Measurements from ENCODE around the gene KRTAP10-5.
"Not testable (repeated sequence)": the region's sequence is repeated elsewhere in the genome, so short reads cannot be mapped to it uniquely, and the experiment has no call there.

KRTAP10-5 gene, protein sequence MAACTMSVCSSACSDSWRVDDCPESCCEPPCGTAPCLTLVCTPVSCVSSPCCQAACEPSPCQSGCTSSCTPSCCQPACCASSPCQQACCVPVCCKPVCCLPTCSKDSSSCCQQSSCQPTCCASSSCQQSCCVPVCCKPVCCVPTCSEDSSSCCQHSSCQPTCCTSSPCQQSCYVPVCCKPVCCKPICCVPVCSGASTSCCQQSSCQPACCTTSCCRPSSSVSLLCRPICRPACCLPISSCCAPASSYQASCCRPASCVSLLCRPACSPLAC

DNA sequence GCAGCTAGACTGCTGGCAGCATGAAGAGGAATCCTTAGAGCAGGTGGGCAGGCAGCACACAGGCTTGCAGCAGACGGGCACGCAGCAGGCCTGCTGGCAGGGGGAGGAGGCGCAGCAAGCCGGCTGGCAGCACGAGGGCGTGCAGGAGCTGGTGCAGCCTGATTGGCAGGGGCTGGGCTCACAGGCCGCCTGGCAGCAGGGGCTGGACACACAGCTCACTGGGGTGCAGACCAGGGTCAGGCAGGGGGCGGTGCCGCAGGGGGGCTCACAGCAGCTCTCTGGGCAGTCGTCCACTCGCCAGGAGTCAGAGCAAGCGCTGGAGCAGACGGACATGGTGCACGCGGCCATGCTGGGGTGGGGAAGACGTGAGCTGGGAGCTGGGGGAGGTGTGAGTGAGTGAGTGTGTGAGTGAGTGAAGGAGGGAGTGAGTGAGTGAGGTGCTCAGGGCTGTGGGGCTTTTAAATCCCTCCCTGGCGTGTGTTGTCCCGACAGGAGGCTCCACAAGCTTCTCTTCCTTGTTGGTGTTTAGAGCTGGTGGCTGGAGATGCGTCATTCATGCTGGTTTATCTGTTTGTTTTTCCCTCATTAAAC is at the start of gene KRTAP10-5:
Gene KRTAP10-5, minus strand, starts transcription at position 374 of the 591 bp plus-strand sequence. Its CDS starts 26 bp downstream, at position 348.
- DNase-seq: not testable (repeated sequence)

DNA sequence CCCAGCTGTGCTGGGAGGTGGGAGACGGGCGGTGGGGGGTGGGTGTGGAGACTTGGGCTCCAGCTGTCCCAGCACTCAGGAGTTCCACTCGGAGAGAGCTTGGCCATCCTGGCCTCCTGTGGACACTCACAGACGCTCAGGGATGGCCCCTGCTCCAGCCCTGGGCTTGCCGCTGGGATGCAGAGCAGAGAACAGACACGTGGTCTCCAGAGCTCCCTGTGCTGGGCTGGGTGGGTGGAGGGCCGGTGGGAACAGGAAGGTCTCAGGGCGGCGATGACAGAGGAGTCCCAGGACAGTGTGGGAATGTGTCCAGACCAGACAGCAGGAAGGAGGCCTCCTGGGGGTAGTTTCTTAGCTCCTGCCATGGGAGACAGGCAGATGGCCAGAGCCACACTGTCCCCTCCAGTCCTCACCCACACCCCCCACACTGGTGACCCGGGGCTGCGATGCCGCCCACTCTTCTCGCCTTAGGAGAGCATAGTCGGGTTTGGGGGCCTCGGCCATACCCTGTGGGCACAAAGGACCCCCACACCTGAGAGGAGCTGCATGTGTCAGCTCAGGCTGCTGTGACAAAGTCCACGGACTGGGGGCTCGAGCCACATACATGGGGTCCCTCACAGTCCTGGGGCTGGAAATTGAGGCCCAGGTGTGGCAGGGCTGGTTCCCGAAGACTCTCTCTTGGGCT is 48.4 kb upstream of the KRTAP10-5 start:
- DNase-seq: no peak

DNA sequence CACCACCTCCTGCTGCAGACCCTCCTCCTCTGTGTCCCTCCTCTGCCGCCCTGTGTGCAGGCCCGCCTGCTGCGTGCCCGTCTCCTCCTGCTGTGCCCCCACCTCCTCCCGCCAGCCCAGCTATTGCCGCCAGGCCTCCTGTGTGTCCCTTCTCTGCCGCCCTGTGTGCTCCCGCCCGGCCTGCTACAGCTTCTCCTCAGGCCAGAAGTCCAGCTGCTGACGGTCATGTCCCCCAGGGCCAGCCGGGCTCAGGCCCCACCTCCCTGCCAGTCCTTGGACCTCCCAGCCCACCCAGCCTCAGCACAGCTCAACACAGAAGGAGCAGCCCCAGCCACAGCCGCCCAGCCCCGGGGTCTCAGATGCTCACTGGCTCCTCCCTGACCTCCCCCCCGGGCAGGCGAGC is 47.4 kb upstream of the KRTAP10-5 start:
- DNase-seq: not testable (repeated sequence)

DNA sequence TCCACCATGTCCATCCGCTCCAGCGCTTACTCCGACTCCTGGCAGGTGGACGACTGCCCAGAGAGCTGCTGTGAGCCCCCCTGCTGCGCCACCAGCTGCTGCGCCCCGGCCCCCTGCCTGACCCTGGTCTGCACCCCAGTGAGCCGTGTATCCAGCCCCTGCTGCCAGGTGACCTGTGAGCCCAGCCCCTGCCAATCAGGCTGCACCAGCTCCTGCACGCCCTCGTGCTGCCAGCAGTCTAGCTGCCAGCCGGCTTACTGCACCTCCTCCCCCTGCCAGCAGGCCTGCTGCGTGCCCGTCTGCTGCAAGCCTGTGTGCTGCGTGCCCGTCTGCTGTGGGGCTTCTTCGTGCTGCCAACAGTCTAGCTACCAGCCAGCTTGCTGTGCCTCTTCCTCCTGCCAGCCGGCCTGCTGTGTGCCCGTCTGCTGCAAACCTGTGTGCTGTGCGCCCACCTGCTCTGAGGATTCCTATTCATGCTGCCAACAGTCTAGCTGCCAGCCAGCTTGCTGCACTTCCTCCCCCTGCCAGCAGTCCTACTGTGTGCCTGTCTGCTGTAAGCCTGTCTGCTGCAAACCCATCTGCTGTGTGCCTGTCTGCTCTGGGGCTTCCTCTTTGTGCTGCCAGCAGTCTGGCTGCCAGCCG is 46.9 kb upstream of the KRTAP10-5 start:
- not testable (repeated sequence) for DNase-seq

DNA sequence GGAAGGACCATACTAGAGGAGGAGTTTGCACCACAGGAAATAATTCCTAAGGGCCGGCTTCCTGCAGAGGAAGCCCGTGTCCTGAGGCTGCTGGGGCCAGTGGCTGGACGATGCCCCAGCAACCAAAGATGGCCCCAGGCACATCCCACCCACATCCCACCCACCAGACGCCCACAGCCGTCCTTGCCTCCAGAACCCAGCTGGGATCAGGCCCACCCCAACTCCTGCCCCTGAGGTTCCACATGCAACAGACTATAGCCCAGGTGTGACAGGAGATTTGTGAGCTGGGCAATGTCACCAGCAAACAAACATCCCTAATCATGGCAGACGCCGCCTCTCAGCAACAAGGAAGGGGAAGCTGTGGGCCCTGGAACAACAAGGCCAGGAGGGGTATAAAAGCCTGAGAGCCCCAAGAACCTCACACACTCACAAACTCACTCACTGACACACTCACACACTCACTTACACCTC is 46.3 kb upstream of the KRTAP10-5 start, which contains the start of gene KRTAP10-9:
Gene KRTAP10-9, plus strand, starts transcription at position 421 of the 471 bp plus-strand sequence. CDS start 79 bp downstream, outside the sequence.
- DNase-seq: no peak

DNA sequence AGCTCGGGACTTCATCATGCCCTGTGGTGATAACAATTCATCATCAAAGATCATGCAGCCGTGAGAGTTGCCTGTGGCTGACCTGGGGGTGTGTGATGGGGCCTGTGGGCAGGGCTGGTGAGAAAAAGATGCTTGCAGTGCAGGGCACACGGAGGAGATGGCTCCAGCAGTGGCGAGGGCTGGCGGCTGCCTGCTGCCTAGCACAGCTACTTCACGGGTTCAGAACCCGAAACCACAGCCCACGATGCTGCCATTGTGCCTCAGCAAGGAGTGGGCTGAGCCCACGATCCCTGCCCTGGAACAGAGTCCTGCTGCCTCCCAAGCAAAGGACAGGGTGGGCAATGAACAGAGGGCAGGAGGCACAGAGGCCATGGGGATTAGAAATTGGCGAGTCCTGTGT is 45.9 kb upstream of the KRTAP10-5 start:
- no peak for DNase-seq

DNA sequence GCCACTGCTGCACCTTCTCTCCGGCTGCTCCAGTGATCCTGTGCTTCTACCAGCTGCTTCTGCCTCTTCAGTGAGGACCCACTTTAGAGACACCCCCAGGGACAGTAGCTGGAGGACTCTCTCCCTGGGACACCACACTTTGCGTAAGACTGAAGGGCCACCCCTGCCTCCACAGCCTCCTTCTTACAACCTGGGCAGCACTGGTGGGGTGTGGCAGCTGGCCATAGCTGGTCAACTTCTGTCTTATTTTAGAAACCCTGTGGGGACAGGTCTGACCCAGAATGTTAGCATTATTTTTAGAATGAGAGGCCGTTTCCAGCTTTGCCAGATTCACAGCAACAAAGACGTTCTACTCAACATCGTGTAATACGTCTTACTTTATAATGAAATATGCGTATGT is 45.4 kb upstream of the KRTAP10-5 start:
- no peak for DNase-seq

DNA sequence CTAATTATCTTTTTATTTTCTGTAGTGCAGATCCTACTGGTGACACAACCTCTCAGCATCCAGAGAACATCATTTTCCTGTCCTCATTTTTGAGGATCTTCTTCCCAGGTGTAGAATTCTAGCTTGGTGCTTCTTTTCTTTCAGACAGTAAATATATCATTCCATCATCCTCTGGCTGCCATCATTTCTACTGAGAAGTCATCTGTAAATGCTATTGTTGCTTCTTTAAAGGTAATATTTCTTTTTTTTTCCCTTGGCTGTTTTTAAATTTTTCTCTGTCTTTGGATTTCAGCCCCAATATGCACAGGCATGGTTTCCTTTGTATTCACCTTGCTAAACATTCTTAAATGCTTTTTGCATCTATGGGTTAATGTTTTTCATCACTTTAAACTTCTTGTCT is 43.2 kb upstream of the KRTAP10-5 start:
- DNase-seq: no peak

DNA sequence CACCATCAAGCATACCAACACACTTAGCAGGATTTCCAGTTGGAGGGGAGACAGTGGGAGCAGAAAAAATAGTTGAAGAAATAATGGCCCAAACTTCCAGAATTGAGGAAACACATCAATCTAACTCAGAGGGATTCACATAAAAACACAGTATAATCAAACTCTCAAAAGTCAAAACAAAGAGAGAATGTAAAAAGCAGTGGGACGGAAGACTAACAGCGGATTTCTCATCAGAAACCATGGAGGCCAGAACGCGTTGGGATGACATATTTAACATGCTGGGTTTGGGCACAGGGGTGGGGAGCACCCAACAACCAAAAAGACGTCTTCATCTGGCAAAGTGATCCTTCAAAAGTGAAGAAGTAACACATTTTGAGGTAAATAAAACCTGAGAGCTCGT is 39.5 kb upstream of the KRTAP10-5 start:
- no peak for DNase-seq

DNA sequence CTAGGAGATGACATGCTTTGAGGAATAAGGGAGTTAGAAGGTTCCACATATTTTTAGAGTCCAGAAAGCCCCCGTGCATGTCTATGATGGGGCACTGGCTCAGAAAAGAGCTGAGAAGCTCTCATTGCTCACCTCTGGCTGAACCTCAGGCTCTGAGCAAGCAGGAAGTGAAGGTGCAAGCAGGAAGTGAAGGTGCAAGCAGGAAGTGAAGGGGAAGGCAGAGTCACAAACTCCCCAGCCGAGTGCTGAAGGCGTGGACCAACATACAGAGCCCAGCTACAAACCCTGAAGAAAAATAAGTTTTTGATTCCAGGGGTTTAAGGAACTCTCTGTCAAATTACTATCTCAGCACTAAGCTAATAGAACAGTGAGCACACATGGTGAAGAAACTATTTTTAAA is 38.5 kb upstream of the KRTAP10-5 start:
- DNase-seq: peak in 2 of 4 experiments; percentile 36 to 37

DNA sequence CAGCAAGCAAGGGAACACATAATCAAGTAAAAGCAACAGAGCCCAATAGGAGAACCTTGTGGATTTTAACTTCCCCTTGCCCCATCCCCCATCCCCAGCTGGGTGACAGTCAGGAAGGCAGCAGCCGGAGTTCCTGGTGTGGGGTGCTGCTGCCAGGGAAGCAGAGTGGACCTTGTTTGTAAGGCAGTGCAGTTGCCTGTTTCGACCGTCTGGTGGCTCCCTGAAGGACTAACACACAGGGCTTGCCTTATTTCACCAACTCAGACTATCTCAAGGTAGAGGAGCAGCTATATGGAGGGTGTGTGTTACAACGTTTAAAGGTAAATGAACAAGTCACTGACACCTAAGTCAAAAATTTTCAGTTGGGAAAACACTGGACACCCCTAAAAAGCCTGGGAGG is 38.1 kb upstream of the KRTAP10-5 start:
- no peak for DNase-seq

DNA sequence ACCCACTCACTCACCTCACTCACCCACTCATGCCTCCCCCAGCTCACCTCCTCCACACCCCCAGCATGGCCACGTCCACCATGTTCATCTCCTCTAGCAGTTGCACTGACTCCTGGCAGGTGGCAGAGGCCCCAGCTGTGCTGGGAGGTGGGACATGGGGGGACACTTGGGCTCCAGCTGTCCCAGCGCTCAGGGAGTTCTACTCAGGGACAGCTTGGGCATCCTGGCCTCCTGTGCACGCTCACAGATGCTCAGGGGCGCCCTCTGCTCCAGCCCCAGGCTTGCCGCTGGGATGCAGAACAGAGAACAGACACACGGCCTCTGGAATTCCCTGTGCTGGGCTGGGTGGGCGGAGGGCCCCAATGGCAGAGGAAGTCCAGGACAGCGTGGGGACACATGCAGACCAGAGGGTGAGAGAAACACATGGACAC is 36.7 kb upstream of the KRTAP10-5 start:
- DNase-seq: no peak

DNA sequence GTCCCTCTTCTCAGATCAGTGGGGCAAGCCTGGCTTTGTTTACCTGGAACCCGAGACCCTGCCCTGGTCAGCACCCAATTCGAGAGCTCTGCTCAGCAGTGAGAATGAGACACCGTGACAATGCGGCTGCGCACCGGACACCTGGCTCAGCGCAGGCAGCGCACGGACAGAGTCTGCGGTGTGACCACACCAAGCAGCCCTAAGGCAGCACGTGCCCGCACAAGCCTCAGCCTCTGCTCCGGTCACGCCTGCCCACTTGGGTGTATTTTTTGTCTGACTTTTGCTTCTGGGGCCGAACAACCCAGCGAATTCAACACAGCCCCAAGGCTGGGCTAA is 36.2 kb upstream of the KRTAP10-5 start:
- no peak for DNase-seq

DNA sequence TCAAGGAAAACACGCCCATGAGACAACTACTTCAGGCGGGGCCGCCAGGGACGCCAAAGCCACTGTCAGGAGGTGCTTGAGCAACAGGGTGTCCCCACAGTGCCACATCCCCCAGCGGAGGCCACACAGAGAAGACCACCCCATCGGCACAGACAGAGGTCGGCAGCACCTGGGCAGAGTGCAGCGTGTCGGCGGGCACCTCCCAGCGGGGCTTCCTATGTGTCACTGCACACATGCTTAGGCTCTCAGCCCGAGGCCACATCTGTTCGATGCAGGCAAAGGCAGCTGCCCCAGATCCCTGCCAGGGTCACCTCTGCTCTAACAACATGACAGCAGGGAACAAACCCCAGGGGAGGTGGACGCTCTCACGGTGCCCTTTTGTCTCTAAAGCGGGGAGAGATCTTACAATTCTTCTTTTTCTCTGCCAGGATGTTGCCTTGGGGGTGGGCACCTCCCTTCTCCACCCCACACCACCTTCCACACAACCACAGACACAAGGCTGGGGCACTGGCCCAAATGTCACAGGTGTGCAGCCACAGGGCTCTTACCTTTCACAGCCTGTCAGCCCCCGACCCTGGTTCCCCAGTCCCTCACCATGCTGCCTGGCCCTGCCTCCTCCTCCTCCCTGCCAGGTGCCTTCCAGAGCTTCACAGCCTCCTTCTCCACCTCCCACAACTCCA is 35.6 kb upstream of the KRTAP10-5 start:
- DNase-seq: no peak

DNA sequence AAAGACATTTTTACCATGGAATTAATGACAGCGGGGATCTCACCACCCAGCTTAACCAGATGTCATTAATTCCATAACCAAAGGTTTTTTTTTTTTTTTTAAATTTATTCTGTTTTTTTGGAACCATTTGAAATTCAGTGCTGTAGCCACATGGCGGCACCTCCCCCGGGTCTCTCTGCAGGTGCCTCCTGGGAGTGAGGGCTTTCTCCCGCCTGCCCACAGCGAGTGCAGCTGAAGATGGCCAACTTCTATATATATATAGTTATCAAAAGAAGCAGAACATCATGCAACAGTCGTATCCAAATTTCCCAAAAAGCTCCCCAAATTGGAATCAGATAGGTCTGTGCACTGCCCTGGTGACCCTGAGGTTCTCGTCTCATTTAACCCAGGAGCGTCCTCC is 35.1 kb upstream of the KRTAP10-5 start:
- DNase-seq: no peak

DNA sequence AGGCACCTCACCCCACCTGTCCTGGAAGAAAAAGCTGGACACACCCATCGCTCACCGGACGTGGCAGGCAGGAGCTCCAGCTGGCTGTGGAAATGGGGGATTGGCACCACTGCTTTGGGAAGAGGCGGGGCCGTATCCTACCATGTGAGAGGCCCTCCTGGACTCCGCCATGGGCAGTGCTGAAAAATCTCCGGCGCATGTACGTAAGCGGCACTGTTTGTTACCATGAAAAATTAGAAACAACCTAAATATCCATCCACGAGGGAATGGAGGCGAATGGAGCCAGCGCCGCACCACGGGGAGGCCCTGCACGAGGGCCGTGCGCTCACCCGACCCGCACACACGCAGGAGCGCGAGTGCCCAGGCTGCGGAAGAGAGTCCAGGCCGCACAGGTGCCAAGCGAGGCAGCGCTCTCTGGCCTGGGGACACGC is 34.6 kb upstream of the KRTAP10-5 start:
- DNase-seq: no peak

DNA sequence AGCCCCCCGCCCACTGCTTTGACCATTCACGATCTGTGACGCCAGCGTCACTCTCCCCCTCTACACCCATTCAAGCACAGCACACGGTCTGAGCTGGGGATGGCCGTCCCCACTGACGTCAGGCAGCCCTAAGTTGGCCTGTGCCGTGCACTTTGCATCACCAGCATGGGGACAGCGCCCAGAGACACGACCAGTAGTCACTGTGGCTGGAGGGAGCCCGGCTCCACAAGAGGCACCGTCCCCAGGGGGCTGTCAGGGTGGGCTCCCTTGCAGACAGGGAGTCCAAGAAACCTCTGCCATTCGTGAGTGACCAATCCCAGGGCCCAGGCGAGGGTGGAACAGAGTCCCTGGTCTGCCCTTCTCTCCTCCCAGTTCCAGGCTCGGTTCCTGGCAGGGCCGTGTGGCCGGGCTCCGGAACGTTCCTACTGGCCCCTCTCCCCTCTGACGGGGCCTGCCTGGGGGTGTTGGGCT is 33.8 kb upstream of the KRTAP10-5 start:
- no peak for DNase-seq

DNA sequence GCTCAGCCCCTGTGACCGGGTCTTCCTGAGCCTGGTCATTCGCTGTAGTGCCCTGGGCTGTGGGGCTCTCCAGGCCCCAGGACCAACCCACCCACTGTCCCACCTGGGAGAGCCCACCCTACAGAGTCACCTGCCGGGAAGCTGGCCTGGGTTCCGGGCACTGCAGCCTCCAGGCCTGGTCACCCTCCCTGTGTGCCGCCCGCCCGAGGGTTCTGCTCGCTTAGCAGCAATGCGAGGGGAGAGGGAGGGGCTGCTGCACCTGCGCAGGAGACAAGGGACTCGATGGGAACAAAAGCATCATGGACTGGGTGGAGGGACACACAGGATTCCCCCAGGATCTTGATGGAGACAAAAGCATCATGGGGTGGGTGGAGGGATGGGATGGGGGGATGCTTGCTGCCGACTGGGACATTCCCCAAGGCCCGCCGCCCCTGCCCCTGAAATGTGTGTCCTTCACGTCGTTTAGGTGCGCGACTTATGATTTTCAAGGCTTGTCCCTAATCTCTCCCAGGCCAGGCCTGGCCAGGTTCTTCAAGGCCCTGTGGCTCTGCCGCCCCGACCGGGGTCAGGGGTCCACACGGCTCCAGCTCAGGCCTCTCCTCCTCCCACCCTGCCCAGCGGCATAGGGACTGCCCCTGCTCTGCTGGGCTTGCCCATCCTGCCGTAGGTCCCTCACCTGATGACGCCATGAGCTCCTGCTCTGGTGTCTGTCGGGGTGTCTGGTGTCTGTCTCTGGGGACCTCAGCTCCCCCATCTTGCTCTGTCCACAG is 33.2 kb upstream of the KRTAP10-5 start:
- no peak for DNase-seq

DNA sequence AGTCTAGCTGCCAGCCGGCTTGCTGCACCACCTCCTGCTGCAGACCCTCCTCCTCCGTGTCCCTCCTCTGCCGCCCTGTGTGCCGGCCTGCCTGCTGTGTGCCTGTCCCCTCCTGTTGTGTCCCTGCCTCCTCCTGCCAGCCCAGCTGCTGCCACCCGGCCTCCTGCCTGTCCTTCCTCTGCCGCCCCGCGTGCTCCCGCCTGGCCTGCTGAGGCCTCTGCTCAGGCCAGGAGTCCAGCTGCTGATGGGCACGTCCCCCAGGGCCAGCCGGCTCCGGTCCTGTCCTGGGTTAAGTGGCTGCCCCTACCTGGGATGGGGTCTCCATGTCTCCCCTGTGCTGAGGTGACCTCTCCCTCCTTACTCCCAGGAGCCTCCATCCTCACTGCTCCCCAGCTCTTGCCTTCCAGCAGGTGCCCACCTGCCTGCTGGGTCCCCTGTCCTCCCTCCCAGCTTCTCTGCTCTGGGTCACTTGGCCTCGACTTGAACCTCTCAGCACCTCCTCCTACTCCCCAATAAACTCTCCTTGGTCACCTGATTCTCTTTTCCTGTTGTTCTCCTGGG is 32.3 kb upstream of the KRTAP10-5 start:
- no peak for DNase-seq

DNA sequence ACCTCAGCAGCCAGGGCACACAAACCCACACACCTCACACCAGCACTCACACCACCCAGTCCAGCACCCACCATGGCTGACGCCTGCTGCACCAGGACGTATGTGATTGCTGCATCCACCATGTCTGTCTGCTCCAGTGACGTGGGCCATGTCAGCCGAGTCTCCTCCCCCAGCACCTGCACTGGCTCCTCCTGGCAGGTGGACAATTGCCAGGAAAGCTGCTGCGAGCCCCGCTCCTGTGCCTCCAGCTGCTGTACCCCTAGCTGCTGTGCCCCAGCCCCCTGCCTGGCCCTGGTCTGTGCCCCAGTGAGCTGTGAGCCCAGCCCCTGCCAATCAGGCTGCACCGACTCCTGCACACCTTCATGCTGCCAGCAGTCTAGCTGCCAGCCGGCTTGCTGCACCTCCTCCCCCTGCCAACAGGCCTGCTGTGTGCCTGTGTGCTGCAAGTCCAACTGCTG is 31.7 kb upstream of the KRTAP10-5 start, which contains the start of gene KRTAP10-8:
Gene KRTAP10-8, plus strand, starts transcription at position 51 of the 458 bp plus-strand sequence. Its CDS starts 22 bp downstream, at position 73.
- DNase-seq: no peak

DNA sequence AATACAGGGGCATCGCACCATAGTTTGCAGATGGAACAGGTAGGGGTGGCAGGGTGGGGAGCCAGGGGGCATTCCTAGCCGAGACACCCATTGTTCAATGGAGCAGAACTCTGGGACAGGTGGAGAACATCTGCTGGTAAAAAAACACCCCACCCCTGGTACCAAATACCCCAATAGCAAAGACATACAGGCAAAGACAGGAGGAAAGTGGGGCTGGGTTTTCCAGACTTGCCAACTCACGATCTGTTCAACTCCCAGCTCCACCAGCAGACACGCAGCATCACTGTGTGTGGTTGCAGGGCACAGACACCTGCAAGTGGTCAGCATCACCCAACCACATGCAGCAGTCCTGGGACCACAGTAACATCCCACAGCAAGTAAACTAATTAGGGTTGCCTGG is 31.1 kb upstream of the KRTAP10-5 start:
- DNase-seq: no peak

Data from activated naive CD4-positive, alpha-beta T cell (primary cell).